ENCODE data around the gene GJC1.

The GJC1 gene

GRCh38 chr17:44829523-44830358 is at the start of gene GJC1:
TSS of gene GJC1 (minus strand) at chr17:44830287. CDS start at chr17:44805817, 24,470 bp downstream.
- peak in 2 of 14 donors; percentile 1 to 27 for DNase-seq

- DNase-seq = no peak
Observed at GRCh38 chr17:44879376-44879775, 49.3 kb upstream of the GJC1 start.

- DNase-seq = peak in 1 of 14 donors; percentile 22
Observed at GRCh38 chr17:44878627-44879221, 48.6 kb upstream of the GJC1 start.

GRCh38 chr17:44877121-44877520 is 47.0 kb upstream of the GJC1 start:
- no peak for DNase-seq

GRCh38 chr17:44875761-44876160 is 45.7 kb upstream of the GJC1 start:
- no peak for DNase-seq

GRCh38 chr17:44872131-44872768 is 42.2 kb upstream of the GJC1 start:
- peak in 5 of 14 donors; percentile 2 to 64 (median 6) for DNase-seq

GRCh38 chr17:44871556-44871955 is 41.5 kb upstream of the GJC1 start:
- no peak for DNase-seq

- no peak for DNase-seq
Observed at GRCh38 chr17:44867841-44868240, 37.8 kb upstream of the GJC1 start.

- DNase-seq = no peak
Observed at GRCh38 chr17:44865931-44866330, 35.8 kb upstream of the GJC1 start.

GRCh38 chr17:44865231-44865660 is 35.2 kb upstream of the GJC1 start:
- peak in 6 of 14 donors; percentile 0 to 63 (median 20) for DNase-seq

GRCh38 chr17:44864831-44865230 is 34.7 kb upstream of the GJC1 start:
- DNase-seq = no peak

GRCh38 chr17:44863061-44863918 is 33.2 kb upstream of the GJC1 start:
- no peak for DNase-seq

GRCh38 chr17:44862278-44862914 is 32.3 kb upstream of the GJC1 start:
- DNase-seq = no peak

- no peak for DNase-seq
Observed at GRCh38 chr17:44859701-44860100, 29.6 kb upstream of the GJC1 start.

- no peak for DNase-seq
Observed at GRCh38 chr17:44854192-44854591, 24.1 kb upstream of the GJC1 start.

GRCh38 chr17:44850612-44851011 is 20.5 kb upstream of the GJC1 start:
- no peak for DNase-seq

- DNase-seq = no peak
Observed at GRCh38 chr17:44850025-44850424, 19.9 kb upstream of the GJC1 start.

- DNase-seq = no peak
Observed at GRCh38 chr17:44848961-44849489, 18.9 kb upstream of the GJC1 start.

- DNase-seq = no peak
Observed at GRCh38 chr17:44848257-44848795, 18.2 kb upstream of the GJC1 start.

- DNase-seq = no peak
Observed at GRCh38 chr17:44847586-44847985, 17.5 kb upstream of the GJC1 start, which contains the start of gene HIGD1B. TSS of gene HIGD1B (plus strand) at chr17:44847883. CDS start at chr17:44848153, 270 bp downstream.

- no peak for DNase-seq
Observed at GRCh38 chr17:44846206-44846605, 16.1 kb upstream of the GJC1 start.

Data from C1 segment of cervical spinal cord (tissue), 14 donors.